SU-DHL-6 (cell line): ENCODE data around the gene TCTA.

Experiments used
- H2AFZ ChIP-seq: fragments of 200-600 bp; sonication (generic); 2 replicates; pipeline ENCODE4 v1.6.1; 2014; ENCODE audit warnings: low read depth, mild to moderate bottlenecking, moderate library complexity, mixed read lengths, antibody characterized with exemption, low read length; ENCODE audit not compliant: severe bottlenecking
- H3F3A ChIP-seq: fragments of 200-600 bp; shearing (Covaris generic); 2 replicates; pipeline ENCODE4 v1.6.0; 2016; ENCODE audit warnings: antibody characterized with exemption, mild to moderate bottlenecking; ENCODE audit not compliant: insufficient read depth
- H3K27ac ChIP-seq: fragments of 200-600 bp; sonication (generic); 2 replicates; pipeline ENCODE4 v1.5.1; 2016; ENCODE audit warnings: low read depth, mild to moderate bottlenecking, low read length, moderate library complexity, mixed read lengths
- H3K27me3 ChIP-seq: fragments of 200-600 bp; sonication (generic), shearing (Covaris generic); 2 replicates; pipeline ENCODE4 v1.6.0; 2014; ENCODE audit warnings: mild to moderate bottlenecking, low read length
- H3K36me3 ChIP-seq: fragments of 200-600 bp; sonication (generic); 2 replicates; pipeline ENCODE4 v1.6.1; 2014; ENCODE audit warnings: mild to moderate bottlenecking, low read length, mixed read lengths
- H3K4me2 ChIP-seq: fragments of 300-600, 200-600 bp; shearing (Covaris generic), sonication (generic); 2 replicates; pipeline ENCODE4 v1.6.0; 2014; ENCODE audit warnings: low read length, low read depth, mild to moderate bottlenecking; ENCODE audit not compliant: poor library complexity, severe bottlenecking
- H3K4me3 ChIP-seq: fragments of 200-600 bp; sonication (generic); 2 replicates; pipeline ENCODE4 v1.5.1; 2014; ENCODE audit warnings: antibody characterized with exemption, low read length, mild to moderate bottlenecking, mixed read lengths; ENCODE audit not compliant: insufficient read depth, poor library complexity, severe bottlenecking
- H3K79me2 ChIP-seq: fragments of 200-600 bp; sonication (generic); 2 replicates; pipeline ENCODE4 v1.6.1; 2014; ENCODE audit warnings: mild to moderate bottlenecking, low read length, moderate library complexity; ENCODE audit not compliant: insufficient read depth
- H3K9ac ChIP-seq: fragments of 200-600 bp; sonication (generic); 2 replicates; pipeline ENCODE4 v1.7.0; 2014; ENCODE audit warnings: mild to moderate bottlenecking, low read length
- H3K9me2 ChIP-seq: fragments of 200-600 bp; sonication (generic); replicated peaks from 2 replicates; pipeline ENCODE4 v1.6.1; 2014; ENCODE audit warnings: low read length; ENCODE audit not compliant: insufficient read depth
- H3K9me3 ChIP-seq: fragments of 200-600 bp; sonication (generic); 2 replicates; pipeline ENCODE4 v1.6.1; 2014; ENCODE audit warnings: low read length, mixed read lengths; ENCODE audit not compliant: insufficient read depth
- H4K20me1 ChIP-seq: fragments of 200-600 bp; sonication (generic); 2 replicates; pipeline ENCODE4 v1.6.1; 2014; ENCODE audit warnings: low read depth, mild to moderate bottlenecking, antibody characterized with exemption, low read length, moderate library complexity, mixed read lengths
- EZH2phosphoT487 ChIP-seq: fragments of 200-600 bp; sonication (generic), shearing (Covaris generic); conservative IDR thresholded peaks from 2 replicates; pipeline ENCODE4 v1.6.1; 2018; ENCODE audit warnings: mild to moderate bottlenecking, antibody characterized with exemption, low read length, moderate library complexity, mixed read lengths
- TF ChIP-seq, protein P1 (sequence below): fragments of 200-600 bp; sonication (generic); IDR thresholded peaks from one replicate; pipeline ENCODE4 v1.5.1; 2017; ENCODE audit warnings: antibody characterized with exemption, mild to moderate bottlenecking, low read length, moderate library complexity; ENCODE audit not compliant: insufficient read depth, poor library complexity, severe bottlenecking

TCTA gene

DNA sequence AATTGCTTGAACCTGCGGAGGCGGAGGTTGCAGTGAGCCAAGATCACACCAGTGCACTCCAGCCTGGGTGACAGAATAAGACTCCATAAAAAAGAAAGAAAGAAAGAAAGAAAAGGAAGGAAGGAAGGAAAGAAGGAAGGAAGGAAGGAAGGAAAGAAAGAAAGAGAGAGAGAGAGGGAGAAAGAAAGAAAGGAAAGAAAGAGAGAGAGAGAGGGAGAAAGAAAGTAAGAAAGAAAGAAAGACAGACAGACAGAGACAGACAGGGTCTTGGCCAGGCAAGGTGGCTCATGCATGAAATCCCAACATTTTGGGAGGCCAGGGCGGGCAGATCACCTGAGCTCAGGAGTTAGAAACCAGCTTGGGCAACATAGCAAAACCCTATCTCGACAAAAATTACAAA lies 41.4 kb downstream of the TCTA start:
- H3K36me3 ChIP-seq, result no peaks in the 10 kb centered on the region

DNA sequence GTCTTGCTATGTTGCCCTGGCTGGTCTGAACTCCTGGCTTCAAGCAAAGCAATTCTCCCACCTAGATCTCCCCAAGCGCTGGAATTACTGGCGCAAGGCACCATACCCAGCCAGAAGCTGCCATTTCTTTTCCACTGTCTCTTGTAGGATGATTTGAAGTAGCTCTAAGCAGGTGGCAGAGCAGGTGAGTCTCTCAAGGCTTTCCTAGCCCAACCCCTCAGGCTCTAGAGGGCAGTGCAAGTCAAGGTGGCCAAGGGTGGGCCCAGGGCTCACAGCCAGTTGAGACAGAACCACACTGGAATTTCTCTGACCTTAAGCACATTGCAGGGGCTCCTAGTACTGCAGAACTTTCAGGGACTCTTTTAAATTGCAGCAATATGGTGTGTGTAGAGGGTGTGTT lies 42.2 kb downstream of the TCTA start:
- no peak overlapping the region for H3K4me2 ChIP-seq
- no peaks in the 10 kb centered on the region for H3K79me2 ChIP-seq

More for the DNA sequence above, 41.4 kb downstream of the TCTA start:
- Histone ChIP-seq H3K9ac (no peak overlapping the region), H4K20me1 (no peaks in the 10 kb centered on the region), H3K79me2 (no peaks in the 10 kb centered on the region), H3K27ac (no peak overlapping the region), H2AFZ (no peak overlapping the region), H3K9me3 (no peaks in the 10 kb centered on the region), H3K9me2 (no peaks in the 10 kb centered on the region), H3F3A (no peaks in the 10 kb centered on the region), H3K4me3 (no peak overlapping the region), H3K27me3 (no peaks in the 10 kb centered on the region), H3K4me2 (no peak overlapping the region)
- TF ChIP-seq EZH2phosphoT487, result no peak
- TF ChIP-seq, protein P1, sequence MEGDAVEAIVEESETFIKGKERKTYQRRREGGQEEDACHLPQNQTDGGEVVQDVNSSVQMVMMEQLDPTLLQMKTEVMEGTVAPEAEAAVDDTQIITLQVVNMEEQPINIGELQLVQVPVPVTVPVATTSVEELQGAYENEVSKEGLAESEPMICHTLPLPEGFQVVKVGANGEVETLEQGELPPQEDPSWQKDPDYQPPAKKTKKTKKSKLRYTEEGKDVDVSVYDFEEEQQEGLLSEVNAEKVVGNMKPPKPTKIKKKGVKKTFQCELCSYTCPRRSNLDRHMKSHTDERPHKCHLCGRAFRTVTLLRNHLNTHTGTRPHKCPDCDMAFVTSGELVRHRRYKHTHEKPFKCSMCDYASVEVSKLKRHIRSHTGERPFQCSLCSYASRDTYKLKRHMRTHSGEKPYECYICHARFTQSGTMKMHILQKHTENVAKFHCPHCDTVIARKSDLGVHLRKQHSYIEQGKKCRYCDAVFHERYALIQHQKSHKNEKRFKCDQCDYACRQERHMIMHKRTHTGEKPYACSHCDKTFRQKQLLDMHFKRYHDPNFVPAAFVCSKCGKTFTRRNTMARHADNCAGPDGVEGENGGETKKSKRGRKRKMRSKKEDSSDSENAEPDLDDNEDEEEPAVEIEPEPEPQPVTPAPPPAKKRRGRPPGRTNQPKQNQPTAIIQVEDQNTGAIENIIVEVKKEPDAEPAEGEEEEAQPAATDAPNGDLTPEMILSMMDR, result no peak

DNA sequence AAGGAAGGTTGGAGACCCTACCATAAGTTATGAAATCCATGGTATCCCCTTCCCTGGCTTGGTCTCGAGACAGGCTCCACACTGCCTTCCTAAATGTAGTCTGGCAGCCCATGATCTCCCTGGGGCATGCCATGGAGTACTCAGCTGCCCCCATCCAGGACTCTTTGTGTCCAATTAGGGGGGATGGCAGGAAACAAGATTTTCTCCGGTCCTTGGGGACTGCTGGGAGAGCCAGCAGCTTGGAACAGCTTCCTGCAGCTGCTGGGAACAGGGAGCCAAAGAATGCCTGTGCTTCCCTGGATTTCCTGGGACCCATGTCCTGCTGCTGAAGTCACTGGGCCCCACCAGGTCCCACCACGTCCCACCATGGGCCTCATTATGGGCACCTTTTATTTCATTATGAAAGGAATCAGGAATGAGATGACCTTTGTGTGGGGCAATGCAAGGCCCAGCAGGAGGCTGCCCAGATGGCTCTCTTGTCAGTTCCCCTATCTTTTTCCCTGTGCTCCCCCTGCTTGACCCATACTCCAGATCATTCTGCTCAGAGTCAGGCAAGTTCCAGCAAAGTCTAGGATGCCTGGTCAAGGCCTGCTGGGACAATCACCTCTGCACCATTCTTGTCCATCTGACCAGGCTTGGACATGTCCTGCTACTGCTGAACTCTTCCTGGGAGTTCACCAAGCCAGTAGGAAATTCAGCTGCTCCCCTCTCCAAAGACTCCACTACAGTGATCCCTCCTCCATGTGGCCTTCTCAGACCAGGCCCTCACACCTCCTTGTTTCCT lies 42.9 kb downstream of the TCTA start:
- no peaks in the 10 kb centered on the region for H3K27me3 ChIP-seq
- no peaks in the 10 kb centered on the region for H3K36me3 ChIP-seq
- no peaks in the 10 kb centered on the region for H3K9me2 ChIP-seq
- no peak overlapping the region for H3K4me2 ChIP-seq
- H3K9ac ChIP-seq, result no peak overlapping the region
- no peak overlapping the region for H2AFZ ChIP-seq
- no peaks in the 10 kb centered on the region for H3F3A ChIP-seq
- no peak overlapping the region for H3K4me3 ChIP-seq
- H4K20me1 ChIP-seq, result no peaks in the 10 kb centered on the region
- TF ChIP-seq, protein P1, result no peak
- TF ChIP-seq EZH2phosphoT487, result no peak
- H3K27ac ChIP-seq, result no peak overlapping the region
- no peaks in the 10 kb centered on the region for H3K79me2 ChIP-seq
- H3K9me3 ChIP-seq, result no peaks in the 10 kb centered on the region

More for the DNA sequence above, 42.2 kb downstream of the TCTA start:
- Histone ChIP-seq H3K36me3 (no peaks in the 10 kb centered on the region), H3K27me3 (no peaks in the 10 kb centered on the region), H3K27ac (no peak overlapping the region), H3K4me3 (no peak overlapping the region), H3F3A (no peaks in the 10 kb centered on the region), H3K9me3 (no peaks in the 10 kb centered on the region), H3K9ac (no peak overlapping the region), H2AFZ (no peak overlapping the region), H3K9me2 (no peaks in the 10 kb centered on the region), H4K20me1 (no peaks in the 10 kb centered on the region)
- no peak for TF ChIP-seq EZH2phosphoT487
- TF ChIP-seq, protein P1, result no peak
